SK-N-SH (cell line): Measurements from ENCODE around the gene PKDCC. TPM values are rescaled to one million over a fixed set of nuclear protein-coding genes. Genes with fewer than 3 reads are reported as not detected.

ENCODE experiments used
- CTCF ChIA-PET: fragments of 300-600, 350-600 bp; formaldehyde crosslinking; extraction: SDS; loops from one replicate; lab custom pipeline; 2021; lab: Yijun Ruan, JAX
- POLR2A ChIA-PET: fragments of 350-600 bp; sonication (Branson Sonifier 250); formaldehyde crosslinking; extraction: SDS; loops from one replicate; lab custom pipeline; 2020; ENCODE audit warnings: antibody characterized with exemption, inconsistent platforms; lab: Yijun Ruan, JAX
- DNase-seq: peaks from one replicate; pipeline ENCODE4 v3.0.0; 2012
- H2AFZ ChIP-seq: fragments of 200-600 bp; sonication (generic); 2 replicates; pipeline ENCODE4 v1.8.1; 2016; ENCODE audit warnings: antibody characterized with exemption, mild to moderate bottlenecking, low read depth
- H3F3A ChIP-seq: fragments of 200-600 bp; sonication (generic); replicated peaks from 2 replicates; pipeline ENCODE3; 2016; ENCODE audit warnings: antibody characterized with exemption, mild to moderate bottlenecking; ENCODE audit not compliant: insufficient read depth
- H3K27ac ChIP-seq, 2 experiments: fragments of 200-500 bp in 1 of 2; fragments of 200-600 bp in 1 of 2; sonication (Bioruptor generic) in 1 of 2; sonication (generic), shearing (Covaris generic) in 1 of 2; 2 replicates each; pipeline versions ENCODE4 v1.5.1 to v1.6.1; 2014 to 2016; ENCODE audit warnings: low read depth in 2 of 2, inconsistent platforms in 1 of 2, low read length in 1 of 2, mild to moderate bottlenecking in 1 of 2, mixed read lengths in 1 of 2
- H3K27me3 ChIP-seq: fragments of 200-600 bp; sonication (generic), shearing (Covaris generic); 2 replicates; pipeline ENCODE4 v1.6.1; 2016; ENCODE audit warnings: mixed run types; ENCODE audit not compliant: insufficient read depth
- H3K36me3 ChIP-seq, 2 experiments: fragments of 200-500 bp in 1 of 2; fragments of 200-600 bp in 1 of 2; sonication (Bioruptor generic) in 1 of 2; sonication (generic) in 1 of 2; replicated peaks in 1 of 2; 2 replicates each; pipeline versions ENCODE3 to v1.5.1; 2014 to 2016; ENCODE audit warnings: low read length in 1 of 2, mild to moderate bottlenecking in 1 of 2; ENCODE audit not compliant: insufficient read depth in 2 of 2, control insufficient read depth in 1 of 2
- H3K4me1 ChIP-seq, 2 experiments: fragments of 200-500 bp in 1 of 2; fragments of 200-600 bp in 1 of 2; sonication (Bioruptor generic) in 1 of 2; sonication (generic), shearing (Covaris generic) in 1 of 2; 2 replicates each; pipeline versions ENCODE4 v1.5.1 to v1.6.1; 2014 to 2016; ENCODE audit warnings: low read depth in 1 of 2, low read length in 1 of 2, mixed run types in 1 of 2; ENCODE audit not compliant: insufficient read depth in 2 of 2, control insufficient read depth in 1 of 2
- H3K4me2 ChIP-seq: fragments of 200-600 bp; sonication (generic), shearing (Covaris generic); 2 replicates; pipeline ENCODE4 v1.6.1; 2017; ENCODE audit warnings: mixed run types
- H3K4me3 ChIP-seq, 2 experiments: fragments of 200-500 bp in 1 of 2; fragments of 200-600 bp in 1 of 2; sonication (Bioruptor generic) in 1 of 2; sonication (generic), shearing (Covaris generic) in 1 of 2; 2 replicates each; pipeline versions ENCODE4 v1.5.1 to v1.8.1; 2014 to 2016; ENCODE audit warnings: low read depth in 2 of 2, inconsistent platforms in 1 of 2, low read length in 1 of 2, mild to moderate bottlenecking in 1 of 2, mixed read lengths in 1 of 2, moderate library complexity in 1 of 2
- H3K79me2 ChIP-seq: fragments of 200-600 bp; sonication (generic); 2 replicates; pipeline ENCODE4 v1.8.1; 2017; ENCODE audit warnings: mild to moderate bottlenecking; ENCODE audit not compliant: insufficient read depth
- H3K9ac ChIP-seq: fragments of 200-600 bp; sonication (generic); 2 replicates; pipeline ENCODE4 v1.6.1; 2017; ENCODE audit warnings: mixed run types
- H3K9me2 ChIP-seq: fragments of 200-600 bp; sonication (generic); 2 replicates; pipeline ENCODE4 v1.6.1; 2017; ENCODE audit warnings: mixed run types
- H3K9me3 ChIP-seq: fragments of 200-600 bp; sonication (generic); 2 replicates; pipeline ENCODE4 v1.6.1; 2017; ENCODE audit warnings: mixed run types, mild to moderate bottlenecking, moderate library complexity
- H4K20me1 ChIP-seq: fragments of 200-600 bp; sonication (generic); 2 replicates; pipeline ENCODE4 v1.6.1; 2017; ENCODE audit warnings: mild to moderate bottlenecking, mixed run types; ENCODE audit not compliant: insufficient read depth
- CHD2 ChIP-seq: fragments of 150-350 bp; IDR thresholded peaks from 2 replicates; pipeline ENCODE4 v1.6.1; 2018; ENCODE audit warnings: low read length; ENCODE audit not compliant: partially characterized antibody
- EP300 ChIP-seq, 2 experiments: IDR thresholded peaks; 2 replicates each; pipeline versions ENCODE4 v1.4.0 to v1.6.1; 2012; ENCODE audit warnings: borderline replicate concordance in 1 of 2, low read depth in 1 of 2, low read length in 1 of 2
- EZH2phosphoT487 ChIP-seq: fragments of 200-600 bp; sonication (generic); IDR thresholded peaks from 2 replicates; pipeline ENCODE4 v1.6.1; 2017; ENCODE audit warnings: low read depth, mixed run types, mild to moderate bottlenecking, antibody characterized with exemption, moderate library complexity, borderline replicate concordance
- FOSL2 ChIP-seq: IDR thresholded peaks from 2 replicates; pipeline ENCODE4 v1.4.0; 2012; ENCODE audit warnings: low read depth, mild to moderate bottlenecking, moderate library complexity, borderline replicate concordance
- FOXJ3 ChIP-seq: sonication (generic); formaldehyde crosslinking; IDR thresholded peaks from 2 replicates; pipeline ENCODE4 v1.5.1; 2020; ENCODE audit warnings: mild to moderate bottlenecking, missing genetic modification reagents
- GABPA ChIP-seq: IDR thresholded peaks from 2 replicates; pipeline ENCODE4 v1.4.0; 2012; ENCODE audit warnings: low read depth, mild to moderate bottlenecking
- JUND ChIP-seq: IDR thresholded peaks from 2 replicates; pipeline ENCODE4 v1.4.0; 2012
- MEF2A ChIP-seq: IDR thresholded peaks from 2 replicates; pipeline ENCODE4 v1.4.0; 2012; ENCODE audit warnings: low read depth, borderline replicate concordance
- NFIC ChIP-seq: IDR thresholded peaks from 2 replicates; pipeline ENCODE4 v1.4.0; 2012; ENCODE audit warnings: borderline replicate concordance
- NRF1 ChIP-seq: IDR thresholded peaks from 2 replicates; pipeline ENCODE4 v1.6.1; 2012; ENCODE audit warnings: low read depth, mild to moderate bottlenecking, low read length
- PBX3 ChIP-seq: IDR thresholded peaks from 2 replicates; pipeline ENCODE4; 2012
- POLR2AphosphoS5 ChIP-seq: IDR thresholded peaks from 2 replicates; pipeline ENCODE4 v1.6.1; 2012; ENCODE audit warnings: low read depth, low read length
- RAD21 ChIP-seq: IDR thresholded peaks from 2 replicates; pipeline ENCODE4 v1.6.1; 2012; ENCODE audit warnings: mild to moderate bottlenecking, low read length
- RXRA ChIP-seq: IDR thresholded peaks from 2 replicates; pipeline ENCODE4 v1.4.0; 2012; ENCODE audit warnings: low read depth, mild to moderate bottlenecking, borderline replicate concordance
- SMC3 ChIP-seq: IDR thresholded peaks from 2 replicates; pipeline ENCODE4 v1.6.1; 2012; ENCODE audit warnings: low read depth, low read length, improper control_type of control experiment
- TAF1 ChIP-seq: IDR thresholded peaks from 2 replicates; pipeline ENCODE4 v1.6.1; 2012; ENCODE audit warnings: low read depth, mild to moderate bottlenecking, low read length, moderate library complexity, borderline replicate concordance
- TCF12 ChIP-seq: IDR thresholded peaks from 2 replicates; pipeline ENCODE4 v1.4.0; 2012
- TEAD4 ChIP-seq: IDR thresholded peaks from 2 replicates; pipeline ENCODE4 v1.4.0; 2012; ENCODE audit warnings: mild to moderate bottlenecking, borderline replicate concordance; ENCODE audit not compliant: insufficient read depth
- YY1 ChIP-seq: IDR thresholded peaks from 2 replicates; pipeline ENCODE4 v1.4.0; 2012; ENCODE audit warnings: low read depth, mild to moderate bottlenecking
- ZBTB33 ChIP-seq: IDR thresholded peaks from 2 replicates; pipeline ENCODE4 v1.4.0; 2012; ENCODE audit warnings: low read depth, borderline replicate concordance
- WGBS: methylation state at CpG from one replicate; pipeline ENCODE4 v1.1.6; 2017; ENCODE audit warnings: low lambda C conversion rate; 5-methylcytosine and 5-hydroxymethylcytosine counted together
- polyA plus RNA-seq, 3 experiments: library from polyadenylated mRNA; depleted of rRNA; stranded (reverse); fragments of >200 nt; gene quantifications; 2 replicates each; pipeline ENCODE4 v1.2.3, GENCODE V29; 2012

The PKDCC gene
- polyA plus RNA-seq, 1 of the 3 experiments (the other 2 are of a cell fraction), result 16.0 TPM

- TF ChIP-seq ZBTB33, result no peak
- TF ChIP-seq JUND, result no peak
- TF ChIP-seq NRF1, result no peak
- TF ChIP-seq PBX3, result no peak
- no peak for TF ChIP-seq CHD2
- TF ChIP-seq GABPA, result no peak
- TF ChIP-seq TEAD4, result no peak
- no peak for TF ChIP-seq FOXJ3
- no peak for TF ChIP-seq RAD21
- TF ChIP-seq NFIC, result no peak
- no peak for TF ChIP-seq EZH2phosphoT487
- no peak for TF ChIP-seq YY1
- TF ChIP-seq TCF12, result no peak
- no peak for TF ChIP-seq RXRA
- no peak for TF ChIP-seq EP300 (IDR thresholded peaks at IDR 0.05; ENCODE audit: borderline replicate concordance in 1 of 2, low read depth in 1 of 2, low read length in 1 of 2)
Measured at GRCh38 chr2:42102591-42103450, 55.0 kb downstream of the PKDCC start (continued).

- DNase-seq, result no peak
- Histone ChIP-seq H3K79me2 (no peaks in the 10 kb centered on the region), H3K9me2 (no peaks in the 10 kb centered on the region), H3K27me3 (no peaks in the 10 kb centered on the region), H3K4me1 (peaks cover 3 to 4% of the 10 kb centered on the region in 2 experiments; a peak in 2 of 4 replicates), H3K36me3 (no peaks in the 10 kb centered on the region), H2AFZ (no peak overlapping the region), H3F3A (no peaks in the 10 kb centered on the region), H3K27ac (no peak overlapping the region), H3K9ac (no peak overlapping the region), H3K4me2 (no peak overlapping the region), H3K9me3 (no peaks in the 10 kb centered on the region), H3K4me3 (no peak overlapping the region), H4K20me1 (no peaks in the 10 kb centered on the region)
- WGBS, result 87% methylated on average over 3 of the region's 3 CpGs
- POLR2A ChIA-PET, result no interaction called here
- CTCF ChIA-PET, result no interaction called here
- TF ChIP-seq MEF2A (no peak), SMC3 (no peak), FOSL2 (no peak), GABPA (no peak), TAF1 (no peak), POLR2AphosphoS5 (no peak), PBX3 (no peak), ZBTB33 (no peak), FOXJ3 (no peak), NFIC (no peak)
Measured at GRCh38 chr2:42103829-42104228, 56.0 kb downstream of the PKDCC start.
